Lower leg skin (tissue), 3 donors: Measurements from ENCODE around the gene RXRA.

ENCODE experiments used
- POLR2A ChIP-seq, 2 donors: fragments of 450-650 bp; IDR thresholded peaks; one replicate each; pipeline ENCODE4 v1.6.1; 2016 to 2017; ENCODE audit warnings: antibody characterized with exemption in 2 of 2, mild to moderate bottlenecking in 1 of 2, moderate library complexity in 1 of 2
- TF ChIP-seq, protein P1 (sequence below), 3 donors: fragments of 450-650 bp; IDR thresholded peaks; one replicate each; pipeline ENCODE4 v1.5.1; 2016; ENCODE audit warnings: antibody characterized with exemption in 3 of 3, mild to moderate bottlenecking in 3 of 3, moderate library complexity in 2 of 3

DNA sequence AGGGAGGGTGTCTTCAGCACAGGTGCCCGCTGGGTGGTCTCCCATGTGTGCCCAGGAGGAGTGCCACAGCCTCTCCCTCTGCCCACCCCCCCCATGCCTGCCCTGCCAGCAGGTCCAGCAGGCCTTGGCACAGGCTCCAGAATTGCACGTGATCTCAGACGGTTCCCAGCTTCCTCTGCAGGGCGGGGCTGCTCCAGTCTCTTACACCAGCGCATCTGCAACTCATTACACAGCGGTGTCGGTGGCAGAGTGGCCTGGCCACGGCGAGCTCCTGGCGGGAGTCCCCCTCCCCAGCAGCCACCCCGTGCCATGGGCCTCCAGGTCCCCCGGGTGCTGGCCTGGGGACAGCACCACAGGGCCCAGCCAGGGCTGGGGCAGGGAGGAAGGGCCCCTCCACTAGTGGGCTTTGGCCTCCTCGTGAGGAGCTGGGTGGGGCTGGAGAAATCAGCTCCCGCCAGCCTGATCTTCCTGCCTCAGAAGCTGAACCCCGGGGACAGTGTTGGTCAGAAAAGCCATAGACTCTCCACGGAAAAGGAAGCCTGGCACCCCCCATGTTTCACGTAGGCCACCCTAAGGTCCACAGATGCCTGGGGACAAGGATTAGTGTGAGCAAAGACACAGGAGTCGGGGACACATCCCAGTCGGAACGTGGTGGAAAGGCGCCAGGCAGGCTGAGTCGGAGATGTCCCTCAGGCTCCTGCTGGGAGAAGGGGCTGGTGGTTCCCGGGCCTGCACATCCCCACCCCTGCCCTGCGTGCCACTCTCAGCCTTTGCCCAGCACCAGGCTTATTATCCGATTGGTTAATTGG lies 40.2 kb downstream of the RXRA start:
- TF ChIP-seq POLR2A (IDR thresholded peaks at IDR 0.05): no peak
- TF ChIP-seq, protein P1, sequence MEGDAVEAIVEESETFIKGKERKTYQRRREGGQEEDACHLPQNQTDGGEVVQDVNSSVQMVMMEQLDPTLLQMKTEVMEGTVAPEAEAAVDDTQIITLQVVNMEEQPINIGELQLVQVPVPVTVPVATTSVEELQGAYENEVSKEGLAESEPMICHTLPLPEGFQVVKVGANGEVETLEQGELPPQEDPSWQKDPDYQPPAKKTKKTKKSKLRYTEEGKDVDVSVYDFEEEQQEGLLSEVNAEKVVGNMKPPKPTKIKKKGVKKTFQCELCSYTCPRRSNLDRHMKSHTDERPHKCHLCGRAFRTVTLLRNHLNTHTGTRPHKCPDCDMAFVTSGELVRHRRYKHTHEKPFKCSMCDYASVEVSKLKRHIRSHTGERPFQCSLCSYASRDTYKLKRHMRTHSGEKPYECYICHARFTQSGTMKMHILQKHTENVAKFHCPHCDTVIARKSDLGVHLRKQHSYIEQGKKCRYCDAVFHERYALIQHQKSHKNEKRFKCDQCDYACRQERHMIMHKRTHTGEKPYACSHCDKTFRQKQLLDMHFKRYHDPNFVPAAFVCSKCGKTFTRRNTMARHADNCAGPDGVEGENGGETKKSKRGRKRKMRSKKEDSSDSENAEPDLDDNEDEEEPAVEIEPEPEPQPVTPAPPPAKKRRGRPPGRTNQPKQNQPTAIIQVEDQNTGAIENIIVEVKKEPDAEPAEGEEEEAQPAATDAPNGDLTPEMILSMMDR (IDR thresholded peaks at IDR 0.05): no peak
